ENCODE measurements around the gene GPR119.
"Not testable (repeated sequence)": the region's sequence is repeated elsewhere in the genome, so short reads cannot be mapped to it uniquely, and the experiment has no call there.

The GPR119 gene

DNA sequence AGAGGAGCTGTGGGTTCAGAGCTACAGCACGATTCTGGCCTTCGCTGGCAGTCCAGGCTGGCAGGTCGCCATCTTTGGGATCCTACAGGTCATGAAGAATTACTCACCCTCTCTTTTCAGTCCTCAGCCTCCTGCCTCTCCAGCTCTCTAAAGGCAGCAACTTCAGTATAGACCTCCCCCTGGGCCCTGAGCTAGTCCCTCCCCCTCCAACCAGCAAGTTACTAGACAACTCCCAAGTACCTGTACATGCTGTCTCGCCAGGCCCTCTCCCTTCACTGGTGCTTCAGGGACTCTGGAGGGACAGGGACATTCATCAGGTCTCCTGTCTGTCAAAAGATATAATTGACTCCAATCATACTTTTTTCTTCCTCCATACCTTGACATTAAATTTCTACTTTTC, at the start of gene GPR119:
Gene GPR119, minus strand, starts transcription at position 155 of the 400 bp plus-strand sequence. CDS start 227 bp downstream, outside the sequence.
- Histone ChIP-seq H3K27me3 (ENCODE audit: control insufficient read depth in 5 of 5, insufficient read depth in 4 of 5, low read length in 5 of 5) (peaks cover 8 to 14% (median 9%) of the 10 kb centered on the region in 5 donors), H3K9me3 (ENCODE audit: control insufficient read depth in 5 of 5, low read length in 5 of 5) (peaks cover 0 to 4% (median 0%) of the 10 kb centered on the region in 5 donors), H3K4me1 (ENCODE audit: control insufficient read depth in 5 of 5, insufficient read depth in 5 of 5, low read length in 5 of 5) (no peaks in the 10 kb centered on the region), H3K27ac (ENCODE audit: low read depth, low read length) (no peak within 1 kb of the TSS), H3K36me3 (ENCODE audit: control insufficient read depth in 5 of 5, insufficient read depth in 5 of 5, low read length in 5 of 5) (no peaks in the 10 kb centered on the region), H3K9ac (ENCODE audit: low read length in 5 of 5) (no peak within 1 kb of the TSS), H3K4me3 (ENCODE audit: low read depth in 1 of 5, low read length in 5 of 5) (no peak within 1 kb of the TSS)

DNA sequence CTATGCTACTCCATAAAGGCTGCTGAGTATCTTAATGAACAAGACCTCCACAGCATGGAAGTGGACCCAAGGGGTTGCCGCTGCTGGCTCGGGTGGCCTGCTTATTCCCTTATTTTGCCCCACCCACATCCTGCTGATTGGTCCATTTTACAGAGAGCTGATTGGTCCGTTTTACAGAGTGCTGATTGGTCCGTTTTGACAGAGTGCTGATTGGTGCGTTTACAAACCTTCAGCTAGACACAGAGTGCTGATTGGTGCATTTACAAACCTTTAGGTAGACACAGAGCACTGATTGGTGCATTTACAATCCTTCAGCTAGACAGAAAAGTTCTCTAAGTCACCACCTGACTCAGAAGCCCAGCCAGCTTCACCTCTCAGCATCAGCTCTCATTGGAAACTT, 43.8 kb upstream of the GPR119 start:
- H3K27ac ChIP-seq (ENCODE audit: low read depth, low read length); H3K9ac ChIP-seq (ENCODE audit: low read length in 5 of 5); H3K27me3 ChIP-seq (ENCODE audit: control insufficient read depth in 5 of 5, insufficient read depth in 4 of 5, low read length in 5 of 5); H3K36me3 ChIP-seq (ENCODE audit: control insufficient read depth in 5 of 5, insufficient read depth in 5 of 5, low read length in 5 of 5); H3K4me3 ChIP-seq (ENCODE audit: low read depth in 1 of 5, low read length in 5 of 5); H3K9me3 ChIP-seq (ENCODE audit: control insufficient read depth in 5 of 5, low read length in 5 of 5); H3K4me1 ChIP-seq (ENCODE audit: control insufficient read depth in 5 of 5, insufficient read depth in 5 of 5, low read length in 5 of 5): not testable (repeated sequence)

DNA sequence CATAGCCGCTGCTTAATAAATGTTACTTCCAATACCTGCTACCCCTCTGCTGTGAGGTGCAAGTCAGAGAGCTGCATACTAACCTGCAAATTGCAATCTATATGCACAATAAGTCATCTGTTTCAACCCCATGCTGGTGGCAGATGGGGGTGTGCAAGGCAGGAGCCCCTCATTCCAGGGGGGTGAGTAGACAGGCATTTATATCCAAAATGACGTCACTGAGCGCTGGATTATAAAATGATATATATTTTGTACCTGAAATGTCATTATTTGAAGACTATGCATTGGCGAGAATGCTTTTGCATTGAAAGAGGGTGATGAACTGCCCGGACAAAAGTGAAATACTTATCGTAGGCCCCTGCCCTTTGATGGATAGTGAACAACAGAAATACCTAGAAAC, 41.1 kb upstream of the GPR119 start:
- H3K36me3 ChIP-seq (ENCODE audit: control insufficient read depth in 5 of 5, insufficient read depth in 5 of 5, low read length in 5 of 5), result no peaks in the 10 kb centered on the region
- no peaks in the 10 kb centered on the region for H3K4me1 ChIP-seq (ENCODE audit: control insufficient read depth in 5 of 5, insufficient read depth in 5 of 5, low read length in 5 of 5)
- H3K27me3 ChIP-seq (ENCODE audit: control insufficient read depth in 5 of 5, insufficient read depth in 4 of 5, low read length in 5 of 5), result peaks cover 0 to 5% (median 2%) of the 10 kb centered on the region in 5 donors
- H3K27ac ChIP-seq (ENCODE audit: low read depth, low read length), result no peak overlapping the region
- H3K9me3 ChIP-seq (ENCODE audit: control insufficient read depth in 5 of 5, low read length in 5 of 5), result peaks cover 0 to 8% (median 6%) of the 10 kb centered on the region in 5 donors
- no peak overlapping the region for H3K4me3 ChIP-seq (ENCODE audit: low read depth in 1 of 5, low read length in 5 of 5)
- no peak overlapping the region for H3K9ac ChIP-seq (ENCODE audit: low read length in 5 of 5)

DNA sequence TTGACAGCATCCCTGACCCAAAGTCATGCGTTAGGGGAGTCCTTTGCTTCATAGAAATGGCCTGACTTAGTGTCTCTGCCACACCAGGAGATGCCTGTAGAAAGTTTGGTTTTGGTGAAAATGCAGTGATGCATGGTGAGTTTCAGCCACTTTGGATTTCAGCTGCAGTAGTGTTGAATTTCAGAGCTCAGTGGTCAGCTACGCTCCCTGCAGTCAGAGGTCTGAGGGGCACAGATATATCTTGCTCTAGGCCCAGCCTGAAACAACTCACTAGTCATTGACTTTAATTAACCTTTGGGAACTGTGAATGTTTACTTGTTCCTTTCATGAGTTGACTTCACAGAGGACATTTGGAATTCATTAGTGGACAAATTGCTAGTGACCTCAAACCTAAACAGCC, 33.8 kb upstream of the GPR119 start:
- no peak overlapping the region for H3K9ac ChIP-seq (ENCODE audit: low read length in 5 of 5)
- H3K36me3 ChIP-seq (ENCODE audit: control insufficient read depth in 5 of 5, insufficient read depth in 5 of 5, low read length in 5 of 5), result peaks cover 0 to 3% (median 0%) of the 10 kb centered on the region in 5 donors
- H3K27me3 ChIP-seq (ENCODE audit: control insufficient read depth in 5 of 5, insufficient read depth in 4 of 5, low read length in 5 of 5), result peaks cover 0 to 4% (median 0%) of the 10 kb centered on the region in 5 donors
- H3K4me1 ChIP-seq (ENCODE audit: control insufficient read depth in 5 of 5, insufficient read depth in 5 of 5, low read length in 5 of 5), result no peaks in the 10 kb centered on the region
- H3K4me3 ChIP-seq (ENCODE audit: low read depth in 1 of 5, low read length in 5 of 5), result no peak overlapping the region
- no peaks in the 10 kb centered on the region for H3K9me3 ChIP-seq (ENCODE audit: control insufficient read depth in 5 of 5, low read length in 5 of 5)
- H3K27ac ChIP-seq (ENCODE audit: low read depth, low read length), result no peak overlapping the region

DNA sequence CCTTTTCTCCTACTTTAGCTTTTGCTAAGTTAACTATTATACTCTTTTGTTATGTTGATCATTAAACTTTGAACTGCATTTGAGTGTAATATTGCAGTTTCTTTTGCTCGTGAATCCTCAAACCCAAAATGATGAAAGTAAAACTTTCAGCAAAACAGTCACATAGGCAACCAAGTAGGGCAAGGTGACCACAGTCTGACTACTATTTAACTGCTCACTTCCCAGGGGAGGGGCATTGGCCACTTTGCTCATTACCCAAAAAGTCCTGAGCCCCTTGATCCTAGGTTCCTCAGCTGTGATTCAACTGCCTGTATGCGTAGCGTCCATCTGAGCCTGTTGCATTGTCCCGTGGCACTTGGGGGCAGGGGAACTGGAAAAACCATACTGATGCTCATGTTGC, 33.3 kb upstream of the GPR119 start:
- Histone ChIP-seq H3K27ac (ENCODE audit: low read depth, low read length) (no peak overlapping the region), H3K36me3 (ENCODE audit: control insufficient read depth in 5 of 5, insufficient read depth in 5 of 5, low read length in 5 of 5) (peaks cover 0 to 6% (median 0%) of the 10 kb centered on the region in 5 donors), H3K4me3 (ENCODE audit: low read depth in 1 of 5, low read length in 5 of 5) (no peak overlapping the region), H3K4me1 (ENCODE audit: control insufficient read depth in 5 of 5, insufficient read depth in 5 of 5, low read length in 5 of 5) (no peaks in the 10 kb centered on the region), H3K9ac (ENCODE audit: low read length in 5 of 5) (no peak overlapping the region), H3K27me3 (ENCODE audit: control insufficient read depth in 5 of 5, insufficient read depth in 4 of 5, low read length in 5 of 5) (peaks cover 0 to 4% (median 0%) of the 10 kb centered on the region in 5 donors), H3K9me3 (ENCODE audit: control insufficient read depth in 5 of 5, low read length in 5 of 5) (no peaks in the 10 kb centered on the region)

DNA sequence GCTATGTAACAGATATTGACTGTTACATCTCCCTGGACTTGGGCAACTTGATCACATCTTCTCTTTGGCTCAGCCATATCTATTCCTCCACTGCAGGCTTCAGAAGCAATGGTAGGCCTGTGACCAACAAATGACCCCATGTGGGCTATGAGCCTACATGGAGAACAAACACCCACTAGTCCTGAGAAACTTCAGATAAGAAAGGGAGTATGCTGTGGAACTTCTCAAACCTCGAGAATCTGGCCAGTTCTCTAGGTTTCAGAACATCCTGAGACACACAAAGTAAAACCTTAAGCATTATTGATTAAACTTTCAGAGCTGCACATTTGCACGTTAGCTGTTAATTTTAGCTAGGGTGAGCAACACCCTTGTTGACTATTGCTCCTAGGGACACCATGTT, 32.6 kb upstream of the GPR119 start:
- Histone ChIP-seq H3K9me3 (ENCODE audit: control insufficient read depth in 5 of 5, low read length in 5 of 5) (no peaks in the 10 kb centered on the region), H3K27ac (ENCODE audit: low read depth, low read length) (no peak overlapping the region), H3K9ac (ENCODE audit: low read length in 5 of 5) (no peak overlapping the region), H3K36me3 (ENCODE audit: control insufficient read depth in 5 of 5, insufficient read depth in 5 of 5, low read length in 5 of 5) (peaks cover 0 to 6% (median 0%) of the 10 kb centered on the region in 5 donors), H3K4me1 (ENCODE audit: control insufficient read depth in 5 of 5, insufficient read depth in 5 of 5, low read length in 5 of 5) (no peaks in the 10 kb centered on the region), H3K27me3 (ENCODE audit: control insufficient read depth in 5 of 5, insufficient read depth in 4 of 5, low read length in 5 of 5) (peaks cover 0 to 4% (median 0%) of the 10 kb centered on the region in 5 donors), H3K4me3 (ENCODE audit: low read depth in 1 of 5, low read length in 5 of 5) (no peak overlapping the region)

DNA sequence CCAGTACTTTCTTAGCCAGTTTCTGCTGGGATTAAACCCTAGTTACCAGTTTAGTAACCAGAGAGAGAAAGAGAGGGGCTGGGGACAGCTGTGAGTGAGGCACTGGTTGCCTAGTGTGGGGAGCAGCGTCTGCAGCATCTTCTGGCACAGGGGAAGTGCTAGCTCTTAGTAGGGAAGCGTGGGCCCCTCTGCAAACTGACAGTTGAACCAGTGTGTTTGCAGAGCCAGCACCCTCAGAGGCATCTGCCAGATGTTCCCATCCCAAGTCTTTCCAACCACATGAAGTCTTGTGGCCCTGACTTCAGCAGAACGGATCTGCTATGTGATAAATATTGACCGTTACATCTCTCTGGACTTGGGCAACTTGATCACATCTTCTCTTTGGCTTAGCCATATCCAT, 31.3 kb upstream of the GPR119 start:
- Histone ChIP-seq H3K27ac (ENCODE audit: low read depth, low read length) (no peak overlapping the region), H3K9ac (ENCODE audit: low read length in 5 of 5) (no peak overlapping the region), H3K4me3 (ENCODE audit: low read depth in 1 of 5, low read length in 5 of 5) (no peak overlapping the region), H3K9me3 (ENCODE audit: control insufficient read depth in 5 of 5, low read length in 5 of 5) (no peaks in the 10 kb centered on the region), H3K27me3 (ENCODE audit: control insufficient read depth in 5 of 5, insufficient read depth in 4 of 5, low read length in 5 of 5) (peaks cover 0 to 4% (median 0%) of the 10 kb centered on the region in 5 donors), H3K4me1 (ENCODE audit: control insufficient read depth in 5 of 5, insufficient read depth in 5 of 5, low read length in 5 of 5) (no peaks in the 10 kb centered on the region), H3K36me3 (ENCODE audit: control insufficient read depth in 5 of 5, insufficient read depth in 5 of 5, low read length in 5 of 5) (peaks cover 0 to 14% (median 5%) of the 10 kb centered on the region in 5 donors)

DNA sequence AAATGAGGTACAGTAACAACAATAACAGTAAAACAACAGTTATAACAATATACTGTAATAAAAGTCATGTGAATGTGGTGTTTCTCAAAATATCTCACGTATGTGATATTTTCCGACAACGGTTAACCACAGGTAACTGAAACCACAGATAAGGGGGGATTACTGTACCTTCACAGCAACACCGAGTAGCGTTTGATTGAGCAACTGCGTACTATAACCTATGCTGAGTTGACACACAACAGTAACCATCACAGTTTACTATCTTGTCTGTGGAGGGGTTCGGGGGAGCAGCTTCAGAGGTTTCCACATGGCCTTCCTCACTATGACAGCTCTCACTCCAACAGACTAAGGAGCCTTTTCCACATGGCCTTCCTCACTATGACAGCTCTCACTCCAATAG, 29.7 kb upstream of the GPR119 start:
- H3K27me3 ChIP-seq (ENCODE audit: control insufficient read depth in 5 of 5, insufficient read depth in 4 of 5, low read length in 5 of 5), result peaks cover 0 to 4% (median 0%) of the 10 kb centered on the region in 5 donors
- H3K9ac ChIP-seq (ENCODE audit: low read length in 5 of 5), result no peak overlapping the region
- peaks cover 0 to 26% (median 14%) of the 10 kb centered on the region in 5 donors for H3K36me3 ChIP-seq (ENCODE audit: control insufficient read depth in 5 of 5, insufficient read depth in 5 of 5, low read length in 5 of 5)
- no peak overlapping the region for H3K4me3 ChIP-seq (ENCODE audit: low read depth in 1 of 5, low read length in 5 of 5)
- no peak overlapping the region for H3K27ac ChIP-seq (ENCODE audit: low read depth, low read length)
- no peaks in the 10 kb centered on the region for H3K4me1 ChIP-seq (ENCODE audit: control insufficient read depth in 5 of 5, insufficient read depth in 5 of 5, low read length in 5 of 5)
- H3K9me3 ChIP-seq (ENCODE audit: control insufficient read depth in 5 of 5, low read length in 5 of 5), result no peaks in the 10 kb centered on the region

DNA sequence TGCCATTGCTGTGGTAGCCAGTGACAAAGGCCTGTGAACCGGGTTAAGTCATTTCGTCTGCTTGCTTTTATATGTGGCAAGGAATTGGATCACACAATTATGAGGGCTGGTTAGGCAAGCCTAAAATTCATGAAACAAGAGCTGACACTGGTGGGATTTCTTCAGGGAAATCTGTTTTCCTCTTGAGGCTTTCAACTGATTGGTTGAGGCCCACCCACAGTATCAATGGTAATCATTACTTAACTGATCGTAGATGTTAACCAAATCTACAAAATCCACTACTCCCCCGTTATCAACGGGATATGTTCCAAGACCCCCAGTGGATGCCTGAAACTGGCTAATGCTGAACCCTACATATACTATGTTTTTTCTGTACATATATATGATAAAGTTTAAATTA, 29.3 kb upstream of the GPR119 start:
- no peak overlapping the region for H3K27ac ChIP-seq (ENCODE audit: low read depth, low read length)
- peaks cover 0 to 4% (median 0%) of the 10 kb centered on the region in 5 donors for H3K27me3 ChIP-seq (ENCODE audit: control insufficient read depth in 5 of 5, insufficient read depth in 4 of 5, low read length in 5 of 5)
- H3K9ac ChIP-seq (ENCODE audit: low read length in 5 of 5), result no peak overlapping the region
- no peaks in the 10 kb centered on the region for H3K9me3 ChIP-seq (ENCODE audit: control insufficient read depth in 5 of 5, low read length in 5 of 5)
- H3K4me1 ChIP-seq (ENCODE audit: control insufficient read depth in 5 of 5, insufficient read depth in 5 of 5, low read length in 5 of 5), result no peaks in the 10 kb centered on the region
- no peak overlapping the region for H3K4me3 ChIP-seq (ENCODE audit: low read depth in 1 of 5, low read length in 5 of 5)
- peaks cover 0 to 28% (median 17%) of the 10 kb centered on the region in 5 donors for H3K36me3 ChIP-seq (ENCODE audit: control insufficient read depth in 5 of 5, insufficient read depth in 5 of 5, low read length in 5 of 5)

DNA sequence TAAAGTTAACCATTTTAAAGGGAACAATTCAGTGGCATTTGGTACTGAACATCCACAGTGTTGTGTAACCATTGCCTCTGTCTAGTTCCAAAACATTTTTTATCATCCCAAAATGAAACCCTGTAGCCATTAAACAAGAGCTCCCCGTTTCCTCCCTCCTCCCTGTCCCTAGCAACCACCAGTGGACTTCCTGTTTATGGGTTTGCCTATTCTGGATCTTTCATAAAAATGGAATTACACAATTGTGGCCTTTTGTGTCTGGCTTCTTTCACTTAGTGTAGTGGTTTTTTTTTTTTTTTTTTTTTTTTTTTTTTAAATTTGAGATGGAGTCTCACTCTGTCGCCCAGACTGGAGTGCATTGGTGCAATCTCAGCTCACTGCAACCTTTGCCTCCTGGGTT, 27.9 kb upstream of the GPR119 start:
- H3K36me3 ChIP-seq (ENCODE audit: control insufficient read depth in 5 of 5, insufficient read depth in 5 of 5, low read length in 5 of 5), result peaks cover 2 to 35% (median 25%) of the 10 kb centered on the region in 5 donors
- H3K27me3 ChIP-seq (ENCODE audit: control insufficient read depth in 5 of 5, insufficient read depth in 4 of 5, low read length in 5 of 5), result peaks cover 0 to 4% (median 0%) of the 10 kb centered on the region in 5 donors
- H3K9me3 ChIP-seq (ENCODE audit: control insufficient read depth in 5 of 5, low read length in 5 of 5), result no peaks in the 10 kb centered on the region
- no peak overlapping the region for H3K9ac ChIP-seq (ENCODE audit: low read length in 5 of 5)
- no peaks in the 10 kb centered on the region for H3K4me1 ChIP-seq (ENCODE audit: control insufficient read depth in 5 of 5, insufficient read depth in 5 of 5, low read length in 5 of 5)
- no peak overlapping the region for H3K27ac ChIP-seq (ENCODE audit: low read depth, low read length)
- no peak overlapping the region for H3K4me3 ChIP-seq (ENCODE audit: low read depth in 1 of 5, low read length in 5 of 5)

Data from subcutaneous abdominal adipose tissue (tissue), 5 donors.